GM12878 (cell line): ENCODE measurements around the gene IRF6. TPM values are rescaled to one million over a fixed set of nuclear protein-coding genes. Genes with fewer than 3 reads are reported as not detected.

ENCODE experiments used
- ATAC-seq: fragments of 200-7000 bp; cut with Tn5 transposase; 3 replicates; pipeline ENCODE4 v1.9.1; 2020; ENCODE audit warnings: mild to moderate bottlenecking, moderate library complexity
- BruUV-seq: library from RNA; stranded (reverse); fragments of 400-500 nt; replicated peaks from 2 replicates; lab custom pipeline; 2021; lab: Mats Ljungman, UMichigan
- CTCF ChIA-PET: fragments of 300-600 bp; sonication (Branson Sonifier 250); formaldehyde crosslinking; extraction: SDS; loops from one replicate; lab custom pipeline; 2021; ENCODE audit warnings: inconsistent platforms; lab: Yijun Ruan, JAX
- POLR2A ChIA-PET: fragments of 350-600 bp; formaldehyde crosslinking; extraction: SDS; loops from one replicate; lab custom pipeline; 2021; ENCODE audit warnings: inconsistent platforms; lab: Charles Lee
- RAD21 ChIA-PET: fragments of 300-600 bp; sonication (Branson Sonifier 250); formaldehyde crosslinking; loops from one replicate; lab custom pipeline; 2023; ENCODE audit warnings: antibody characterized with exemption; ENCODE audit not compliant: unreplicated experiment; lab: Charles Lee
- SMC1A ChIA-PET: fragments of 300-600 bp; sonication (Branson Sonifier 250); formaldehyde crosslinking; loops from one replicate; lab custom pipeline; 2023; ENCODE audit not compliant: unreplicated experiment, uncharacterized antibody; lab: Charles Lee
- DNase-seq: peaks from one replicate; pipeline ENCODE4 v3.0.0-alpha.2; 2011; ENCODE audit warnings: low read depth, low spot score
- FAIRE-seq: peaks from 3 replicates; lab custom pipeline; 2011; peaks lifted over from hg19 to GRCh38; lab: Jason Lieb, UNC
- H2AFZ ChIP-seq: 2 replicates; pipeline ENCODE4 v1.6.0; 2011; ENCODE audit warnings: low read depth, low read length, control low read depth; ENCODE audit not compliant: control insufficient read depth
- H3K27ac ChIP-seq: 2 replicates; pipeline ENCODE4 v1.5.1; 2011; ENCODE audit warnings: control low read depth; ENCODE audit not compliant: control insufficient read depth, insufficient read depth
- H3K27me3 ChIP-seq, 2 experiments: replicated peaks in 1 of 2; 2 replicates each; pipeline versions ENCODE4 v1.6.0 to v1.6.1; 2011; ENCODE audit warnings: low read length in 1 of 2; ENCODE audit not compliant: control insufficient read depth in 2 of 2, insufficient read depth in 2 of 2
- H3K36me3 ChIP-seq, 2 experiments: 2 replicates each; pipeline ENCODE4 v1.5.1; 2011; ENCODE audit warnings: low read length in 1 of 2; ENCODE audit not compliant: control insufficient read depth in 2 of 2, insufficient read depth in 2 of 2
- H3K4me1 ChIP-seq: 2 replicates; pipeline ENCODE4 v1.6.1; 2011; ENCODE audit warnings: mild to moderate bottlenecking, low read length, moderate library complexity, mixed read lengths; ENCODE audit not compliant: control insufficient read depth, insufficient read depth
- H3K4me2 ChIP-seq: 2 replicates; pipeline ENCODE4 v1.6.0; 2011; ENCODE audit warnings: control low read depth; ENCODE audit not compliant: control insufficient read depth, insufficient read depth
- H3K4me3 ChIP-seq: fragments of 200-600 bp; sonication (generic); 2 replicates; pipeline ENCODE4 v1.5.1; 2016
- H3K79me2 ChIP-seq: 2 replicates; pipeline ENCODE4 v1.6.0; 2011; ENCODE audit warnings: low read length; ENCODE audit not compliant: control insufficient read depth, insufficient read depth
- H3K9ac ChIP-seq: 2 replicates; pipeline ENCODE4 v1.8.0; 2011; ENCODE audit warnings: low read length, control low read depth, mixed read lengths; ENCODE audit not compliant: control insufficient read depth, insufficient read depth
- H3K9me3 ChIP-seq: replicated peaks from 3 replicates; pipeline ENCODE4 v1.5.1; 2011; ENCODE audit warnings: mild to moderate bottlenecking, low read length; ENCODE audit not compliant: control insufficient read depth, insufficient read depth
- H4K20me1 ChIP-seq: 2 replicates; pipeline ENCODE4 v1.6.0; 2011; ENCODE audit not compliant: control insufficient read depth, insufficient read depth
- BRCA1 ChIP-seq: IDR thresholded peaks from 2 replicates; pipeline ENCODE4 v1.6.1; 2011; ENCODE audit warnings: low read depth, low read length, improper control_type of control experiment
- CBX5 ChIP-seq: sonication (generic); IDR thresholded peaks from 2 replicates; pipeline ENCODE4 v1.6.1; 2016; ENCODE audit warnings: low read depth, moderate library complexity, mild to moderate bottlenecking, inconsistent platforms
- CEBPB ChIP-seq, 2 experiments: fragments of 150-350 bp in 1 of 2; IDR thresholded peaks; 2 replicates each; pipeline ENCODE4 v1.6.1; 2012 to 2014; ENCODE audit warnings: low read depth in 2 of 2, low read length in 2 of 2, borderline replicate concordance in 1 of 2, inconsistent platforms in 1 of 2
- CREM ChIP-seq: IDR thresholded peaks from 2 replicates; pipeline ENCODE4 v1.6.1; 2014; ENCODE audit warnings: antibody characterized with exemption, low read depth
- HDAC6 ChIP-seq: fragments of 200-600 bp; sonication (generic); IDR thresholded peaks from one replicate; pipeline ENCODE4 v1.8.0; 2017; ENCODE audit warnings: antibody characterized with exemption; ENCODE audit not compliant: unreplicated experiment
- POLR2A ChIP-seq: IDR thresholded peaks from 2 replicates; pipeline ENCODE4 v1.6.1; 2011; ENCODE audit warnings: low read depth, mild to moderate bottlenecking, low read length
- RAD21 ChIP-seq: IDR thresholded peaks from 2 replicates; pipeline ENCODE4 v1.6.1; 2011; ENCODE audit warnings: mild to moderate bottlenecking, low read depth, low read length, moderate library complexity; ENCODE audit not compliant: insufficient read depth
- SMC3 ChIP-seq: IDR thresholded peaks from 2 replicates; pipeline ENCODE4 v1.6.1; 2011; ENCODE audit warnings: low read length, improper control_type of control experiment, borderline replicate concordance
- SPI1 ChIP-seq: IDR thresholded peaks from 2 replicates; pipeline ENCODE4 v1.6.1; 2011; ENCODE audit warnings: low read depth, mild to moderate bottlenecking, low read length, moderate library complexity, borderline replicate concordance; ENCODE audit not compliant: insufficient read depth
- STAT3 ChIP-seq: IDR thresholded peaks from 2 replicates; pipeline ENCODE4 v1.6.1; 2011; ENCODE audit warnings: low read depth, low read length, improper control_type of control experiment
- TCF3 ChIP-seq: IDR thresholded peaks from 2 replicates; pipeline ENCODE4 v1.6.1; 2012; ENCODE audit warnings: low read depth, mild to moderate bottlenecking, low read length, borderline replicate concordance; ENCODE audit not compliant: insufficient read depth
- WGBS: methylation state at CpG from one replicate; pipeline ENCODE4 v1.1.6; 2016; ENCODE audit warnings: low lambda C conversion rate; ENCODE audit not compliant: insufficient replicate concordance, insufficient coverage; ENCODE audit errors: missing lambda C conversion rate; 5-methylcytosine and 5-hydroxymethylcytosine counted together
- in situ Hi-C: fragments of 300-500 bp; cut with MboI; formaldehyde crosslinking; loops from 9 replicates; pipeline ENCODE4 v1.14.3; 2018; ENCODE audit warnings: mixed read lengths
- intact Hi-C: fragments of 100-400 bp; cut with micrococcal nuclease; formaldehyde crosslinking; loops from one replicate; pipeline ENCODE4 v1.14.2; 2022; ENCODE audit not compliant: unreplicated experiment
- polyA plus RNA-seq, 11 experiments: library from polyadenylated mRNA; depleted of rRNA in 4 of 11; unstranded in 6 of 11; stranded (reverse) in 5 of 11; fragments of >200 nt; fragmentation: Nextera tagmentation in 4 of 11; fragmentation: Illumina TruSeq in 1 of 11; extraction: Ambion mirVana in 4 of 11; extraction: Trizol in 1 of 11; gene quantifications; 1 replicate in 1 of 11; 2 replicates in 10 of 11; pipeline versions ENCODE4 v1.2.1 to v1.2.3, GENCODE V29; 2011 to 2016; ENCODE audit warnings: inconsistent platforms in 2 of 11, missing spikeins in 2 of 11, low read depth in 1 of 11
- total RNA-seq, 4 experiments: library from RNA; depleted of rRNA in 3 of 4; stranded (reverse); fragments of >200 nt in 3 of 4; fragmentation: Illumina TruSeq in 1 of 4; extraction: Trizol in 1 of 4; gene quantifications; 2 replicates each; pipeline versions ENCODE4 v1.2.1 to v1.2.3, GENCODE V29; 2013 to 2021
- TF ChIP-seq, protein P1 (sequence below): IDR thresholded peaks from 2 replicates; pipeline ENCODE4 v1.6.1; 2012; ENCODE audit warnings: low read depth, low read length, improper control_type of control experiment

IRF6 gene
- total and polyA plus RNA-seq, 10 of the 15 experiments (the other 5 are each of a cell fraction or from before 2014, with no cell fraction given), result 0.04 to 0.50 (median 0.09) TPM; not detected in 1

GRCh38 chr1:209780268-209780667, 25.7 kb downstream of the IRF6 start:
- Histone ChIP-seq H3K27me3 (no peaks in the 10 kb centered on the region), H3K4me3 (no peak overlapping the region), H3K36me3 (peaks cover 7 to 18% of the 10 kb centered on the region in 2 experiments; a peak in 3 of 4 replicates), H4K20me1 (no peaks in the 10 kb centered on the region), H3K4me1 (peaks cover 9% of the 10 kb centered on the region), H3K9me3 (no peaks in the 10 kb centered on the region; the same call in 2 of the 3 replicates), H3K9ac (no peak overlapping the region), H2AFZ (no peak overlapping the region), H3K27ac (no peak overlapping the region), H3K4me2 (no peak overlapping the region), H3K79me2 (peaks cover 7% of the 10 kb centered on the region)
- ChIA-PET SMC1A (interaction anchor here (1.0 to 1.5 kb wide), 3 partner anchors 24 to 47 kb away, joined by 3 to 5 read pairs (median 4); partner anchors contain the start of genes TRAF3IP3 and UTP25), CTCF (interaction anchor here (0.6 to 1.2 kb wide), 3 partner anchors 30 to 422 kb away, joined by 3 read pairs; partner anchors contain the start of gene UTP25), POLR2A (interaction anchor here (1.3 kb wide), 1 partner anchor 11 kb away, joined by 5 read pairs; no protein-coding TSS in a partner anchor), RAD21 (interaction anchor here (0.9 to 1.7 kb wide), 2 partner anchors 10 to 12 kb away, joined by 3 to 4 read pairs; no protein-coding TSS in a partner anchor)
- DNase-seq (no peak), ATAC-seq (no peak), FAIRE-seq (no peak)
- no peak for TF ChIP-seq CREM
- 0 out of 2 replicates have a peak, but pooled peaks have one; percentile 29 for TF ChIP-seq POLR2A
- BruUV-seq, result no TSS peak
- WGBS, result 72% methylated on average over 4 of the region's 4 CpGs
- intact Hi-C loops (no loop called here), in situ Hi-C loops (no loop called here)

GRCh38 chr1:209778102-209778501, 27.8 kb downstream of the IRF6 start:
- Histone ChIP-seq H3K9me3 (no peaks in the 10 kb centered on the region), H3K9ac (no peak overlapping the region), H4K20me1 (no peaks in the 10 kb centered on the region), H3K4me1 (peaks cover 21% of the 10 kb centered on the region), H3K4me2 (no peak overlapping the region), H2AFZ (no peak overlapping the region), H3K27me3 (no peaks in the 10 kb centered on the region), H3K4me3 (no peak overlapping the region), H3K79me2 (no peaks in the 10 kb centered on the region), H3K27ac (no peak overlapping the region), H3K36me3 (peaks cover 7 to 19% of the 10 kb centered on the region in 2 experiments; a peak in 3 of 4 replicates)
- ChIA-PET POLR2A (no interaction called here), SMC1A (interaction anchor here (0.8 to 1.9 kb wide), 3 partner anchors 10 to 43 kb away, joined by 3 to 7 read pairs (median 3); no protein-coding TSS in a partner anchor), CTCF (interaction anchor here (0.9 to 7.6 kb wide), 3 partner anchors 10 to 45 kb away, joined by 3 to 56 read pairs (median 4); no protein-coding TSS in a partner anchor), RAD21 (interaction anchor here (0.6 to 2.0 kb wide), 2 partner anchors 10 to 29 kb away, joined by 3 to 5 read pairs; no protein-coding TSS in a partner anchor)
- BruUV-seq, result no TSS peak
- intact Hi-C loops (no loop called here), in situ Hi-C loops (no loop called here)
- ATAC-seq (no peak), FAIRE-seq (no peak), DNase-seq (no peak)
- TF ChIP-seq TCF3 (no peak), POLR2A (no peak), STAT3 (no peak), HDAC6 (no peak), SMC3 (no peak), RAD21 (no peak), SPI1 (no peak), CEBPB (IDR thresholded peaks at IDR 0.05; ENCODE audit: borderline replicate concordance in 1 of 2, low read depth in 2 of 2, low read length in 2 of 2) (no peak), CBX5 (no peak), BRCA1 (no peak), CREM (no peak)
- TF ChIP-seq, protein P1, sequence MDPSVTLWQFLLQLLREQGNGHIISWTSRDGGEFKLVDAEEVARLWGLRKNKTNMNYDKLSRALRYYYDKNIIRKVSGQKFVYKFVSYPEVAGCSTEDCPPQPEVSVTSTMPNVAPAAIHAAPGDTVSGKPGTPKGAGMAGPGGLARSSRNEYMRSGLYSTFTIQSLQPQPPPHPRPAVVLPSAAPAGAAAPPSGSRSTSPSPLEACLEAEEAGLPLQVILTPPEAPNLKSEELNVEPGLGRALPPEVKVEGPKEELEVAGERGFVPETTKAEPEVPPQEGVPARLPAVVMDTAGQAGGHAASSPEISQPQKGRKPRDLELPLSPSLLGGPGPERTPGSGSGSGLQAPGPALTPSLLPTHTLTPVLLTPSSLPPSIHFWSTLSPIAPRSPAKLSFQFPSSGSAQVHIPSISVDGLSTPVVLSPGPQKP, result no peak
- 100% methylated on average over 1 of the region's 1 CpG for WGBS
